AG04450 (cell line): ENCODE results near the gene TXNDC15. TPM values are rescaled to one million over a fixed set of nuclear protein-coding genes. Genes with fewer than 3 reads are reported as not detected.

Experiments used
- CTCF ChIA-PET: fragments of 300-600, 350-600 bp; formaldehyde crosslinking; extraction: SDS; loops from one replicate; lab custom pipeline; 2022; ENCODE audit warnings: antibody characterized with exemption, inconsistent platforms; lab: Charles Lee
- POLR2A ChIA-PET: fragments of 350-600 bp; formaldehyde crosslinking; extraction: SDS; loops from one replicate; lab custom pipeline; 2021; ENCODE audit warnings: antibody characterized with exemption, inconsistent platforms; lab: Yijun Ruan, JAX
- DNase-seq: peaks from one replicate; pipeline ENCODE4 v3.0.0-alpha.2; 2011; ENCODE audit warnings: low read depth, low spot score
- H3K27ac ChIP-seq: one replicate; pipeline ENCODE4 v1.5.1; 2012; ENCODE audit warnings: low read depth, low read length, control low read depth
- H3K27me3 ChIP-seq: one replicate; pipeline ENCODE4 v1.6.0; 2012; ENCODE audit warnings: low read length; ENCODE audit not compliant: control insufficient read depth, insufficient read depth
- H3K4me3 ChIP-seq: 2 replicates; pipeline ENCODE4 v1.5.1; 2011; ENCODE audit warnings: mild to moderate bottlenecking, low read depth, low read length, control low read depth
- H3K9me3 ChIP-seq: 2 replicates; pipeline ENCODE4 v1.5.1; 2012; ENCODE audit warnings: low read length; ENCODE audit not compliant: control insufficient read depth, insufficient read depth
- polyA plus RNA-seq: library from polyadenylated mRNA; depleted of rRNA; stranded (reverse); fragments of >200 nt; gene quantifications from 2 replicates; pipeline ENCODE4 v1.2.3, GENCODE V29; 2011
- TF ChIP-seq, protein P1 (sequence below): IDR thresholded peaks from 2 replicates; pipeline ENCODE4 v1.5.1; 2011; ENCODE audit warnings: low read depth, low read length, control low read depth, inconsistent platforms

The TXNDC15 gene
- polyA plus RNA-seq, 1 experiment: 109 TPM

DNA sequence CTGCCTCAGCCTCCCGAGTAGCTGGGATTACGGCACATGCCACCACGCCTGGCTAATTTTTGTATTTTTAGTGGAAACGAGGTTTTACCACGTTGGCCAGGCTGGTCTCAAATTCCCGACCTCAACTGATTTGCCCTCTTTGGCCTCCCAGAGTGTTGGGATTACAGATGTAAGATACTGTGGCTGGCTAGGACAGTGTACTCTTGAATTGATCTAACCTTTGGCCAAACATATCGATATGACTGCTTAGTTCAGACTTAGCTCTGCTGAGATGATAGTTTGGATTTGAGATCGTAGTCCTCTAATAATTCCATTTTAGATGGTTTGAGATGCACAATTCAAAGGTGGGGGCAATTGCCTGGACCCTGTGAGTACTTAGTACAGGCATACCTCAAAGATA lies 15.2 kb downstream of the TXNDC15 start:
- no peak for DNase-seq
- ChIA-PET CTCF (no interaction called here), POLR2A (no interaction called here)
- Histone ChIP-seq H3K27ac (no peak overlapping the region), H3K4me3 (no peak overlapping the region), H3K9me3 (peaks cover 5% of the 10 kb centered on the region), H3K27me3 (no peaks in the 10 kb centered on the region)
- TF ChIP-seq, protein P1, sequence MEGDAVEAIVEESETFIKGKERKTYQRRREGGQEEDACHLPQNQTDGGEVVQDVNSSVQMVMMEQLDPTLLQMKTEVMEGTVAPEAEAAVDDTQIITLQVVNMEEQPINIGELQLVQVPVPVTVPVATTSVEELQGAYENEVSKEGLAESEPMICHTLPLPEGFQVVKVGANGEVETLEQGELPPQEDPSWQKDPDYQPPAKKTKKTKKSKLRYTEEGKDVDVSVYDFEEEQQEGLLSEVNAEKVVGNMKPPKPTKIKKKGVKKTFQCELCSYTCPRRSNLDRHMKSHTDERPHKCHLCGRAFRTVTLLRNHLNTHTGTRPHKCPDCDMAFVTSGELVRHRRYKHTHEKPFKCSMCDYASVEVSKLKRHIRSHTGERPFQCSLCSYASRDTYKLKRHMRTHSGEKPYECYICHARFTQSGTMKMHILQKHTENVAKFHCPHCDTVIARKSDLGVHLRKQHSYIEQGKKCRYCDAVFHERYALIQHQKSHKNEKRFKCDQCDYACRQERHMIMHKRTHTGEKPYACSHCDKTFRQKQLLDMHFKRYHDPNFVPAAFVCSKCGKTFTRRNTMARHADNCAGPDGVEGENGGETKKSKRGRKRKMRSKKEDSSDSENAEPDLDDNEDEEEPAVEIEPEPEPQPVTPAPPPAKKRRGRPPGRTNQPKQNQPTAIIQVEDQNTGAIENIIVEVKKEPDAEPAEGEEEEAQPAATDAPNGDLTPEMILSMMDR: no peak

DNA sequence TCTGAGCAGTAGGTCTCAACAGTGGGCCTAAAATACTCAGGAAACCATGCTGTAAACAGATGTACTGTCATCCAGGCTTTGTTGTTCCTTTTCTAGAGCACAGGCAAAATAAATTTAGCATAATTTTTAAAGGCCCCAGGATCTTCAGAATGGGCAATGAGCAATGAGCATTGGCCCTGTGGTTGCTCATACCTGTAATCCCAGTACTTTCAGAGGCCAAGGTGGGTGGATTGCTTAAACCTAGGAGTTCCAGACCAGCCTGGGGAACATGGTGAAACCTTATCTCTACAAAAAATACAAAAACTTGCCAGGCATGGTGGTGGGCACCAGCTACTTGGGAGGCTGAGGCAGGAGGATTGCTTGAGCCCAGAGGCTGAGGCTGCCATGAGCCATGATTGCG lies 17.3 kb downstream of the TXNDC15 start:
- TF ChIP-seq, protein P1: no peak
- Histone ChIP-seq H3K27ac (no peak overlapping the region), H3K9me3 (peaks cover 5% of the 10 kb centered on the region), H3K4me3 (no peak overlapping the region), H3K27me3 (no peaks in the 10 kb centered on the region)
- ChIA-PET POLR2A (no interaction called here), CTCF (interaction anchor here (0.9 kb wide), 1 partner anchor 13 kb away, joined by 3 read pairs; no protein-coding TSS in a partner anchor)
- no peak for DNase-seq

- Histone ChIP-seq H3K9me3 (peaks cover 5% of the 10 kb centered on the region), H3K27ac (no peak overlapping the region), H3K4me3 (no peak overlapping the region), H3K27me3 (no peaks in the 10 kb centered on the region)
- ChIA-PET CTCF (interaction anchor here (0.9 kb wide), 1 partner anchor 12 kb away, joined by 3 read pairs; no protein-coding TSS in a partner anchor), POLR2A (no interaction called here)
- TF ChIP-seq, protein P1: no peak
- DNase-seq: no peak
These were observed 18.1 kb downstream of the TXNDC15 start for GRCh38 chr5:134892282-134892681.

DNA sequence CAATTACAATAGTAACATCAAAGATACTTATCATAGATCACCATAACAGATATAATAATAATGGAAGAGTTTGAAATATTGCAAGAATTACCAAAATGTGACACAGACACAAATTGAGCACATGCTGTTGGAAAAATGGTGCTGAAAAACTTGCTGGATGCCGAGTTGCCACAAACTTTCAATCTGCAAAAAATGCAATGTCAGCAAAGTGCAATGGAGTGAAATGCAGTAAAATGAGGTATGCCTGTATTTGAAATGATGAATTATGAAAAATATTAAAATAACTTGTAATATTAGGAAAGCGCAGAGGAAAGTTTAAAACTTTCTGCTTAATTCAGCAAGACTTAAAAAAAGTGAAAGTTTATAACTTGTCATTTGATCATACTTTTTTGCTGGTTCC lies 18.8 kb downstream of the TXNDC15 start:
- no peak for DNase-seq
- TF ChIP-seq, protein P1: no peak
- H3K9me3 ChIP-seq: peaks cover 5% of the 10 kb centered on the region
- CTCF ChIA-PET: interaction anchor here (1.3 kb wide), 1 partner anchor 11 kb away, joined by 5 read pairs; no protein-coding TSS in a partner anchor
- H3K27ac ChIP-seq: no peak overlapping the region
- POLR2A ChIA-PET: no interaction called here
- no peak overlapping the region for H3K4me3 ChIP-seq
- no peaks in the 10 kb centered on the region for H3K27me3 ChIP-seq

DNA sequence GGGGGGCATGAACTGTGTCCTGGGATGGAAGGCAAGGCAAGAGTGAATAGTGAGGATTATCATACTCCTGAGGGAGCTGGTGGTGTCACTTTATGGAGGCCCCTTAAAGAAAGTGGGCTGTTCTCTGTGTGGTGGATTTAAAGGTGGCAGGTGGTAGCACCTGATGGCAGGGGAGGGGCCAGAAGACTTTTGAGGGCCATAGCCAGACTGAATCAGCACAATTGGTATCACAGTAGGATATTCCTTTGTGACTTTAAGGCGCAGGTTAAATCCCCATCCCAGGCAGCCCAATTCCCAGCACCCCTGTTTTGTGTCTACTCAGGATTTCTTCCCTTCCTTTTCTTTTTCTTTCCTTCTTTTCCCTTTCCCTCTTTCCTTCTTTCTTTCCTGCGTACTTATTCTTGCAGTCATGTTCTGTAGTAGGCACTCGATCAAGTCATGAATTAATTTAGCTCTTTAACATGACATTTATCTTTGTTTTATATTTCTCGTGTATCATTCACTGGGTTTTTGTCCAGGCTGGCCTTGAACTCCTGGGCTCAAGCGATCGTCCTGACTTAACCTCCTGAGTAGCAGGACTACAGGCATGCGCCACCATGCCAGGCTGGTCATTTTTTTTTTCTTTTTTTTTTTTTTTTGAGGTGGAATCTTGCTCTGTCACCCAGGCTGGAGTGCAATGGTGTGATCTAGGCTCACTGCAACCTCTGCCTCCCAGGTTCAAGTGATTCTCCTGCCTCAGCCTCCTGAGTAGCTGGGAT lies 19.8 kb downstream of the TXNDC15 start:
- TF ChIP-seq, protein P1: no peak
- Histone ChIP-seq H3K4me3 (no peak overlapping the region), H3K27ac (no peak overlapping the region), H3K9me3 (peaks cover 5% of the 10 kb centered on the region), H3K27me3 (no peaks in the 10 kb centered on the region)
- DNase-seq: no peak
- POLR2A ChIA-PET: no interaction called here
- CTCF ChIA-PET: interaction anchor here (0.6 to 1.3 kb wide), 2 partner anchors 10 to 217 kb away, joined by 3 to 5 read pairs; no protein-coding TSS in a partner anchor
